Neural progenitor cell (in vitro differentiated cells): Measurements from ENCODE around the gene CASP6.

Experiments
- EZH2 ChIP-seq: fragments of 200-600 bp; sonication (generic); IDR thresholded peaks from 2 replicates; pipeline ENCODE4 v1.6.1; 2017; ENCODE audit warnings: antibody characterized with exemption, mild to moderate bottlenecking, moderate library complexity
- EZH2phosphoT487 ChIP-seq: fragments of 200-600 bp; sonication (generic); IDR thresholded peaks from 2 replicates; pipeline ENCODE4 v1.6.1; 2017; ENCODE audit warnings: antibody characterized with exemption
- TF ChIP-seq, protein P1 (sequence below): fragments of 200-600 bp; sonication (generic); IDR thresholded peaks from 2 replicates; pipeline ENCODE4 v1.5.1; 2017; ENCODE audit warnings: antibody characterized with exemption, mild to moderate bottlenecking

- TF ChIP-seq EZH2 (no peak), EZH2phosphoT487 (no peak)
- TF ChIP-seq, protein P1, sequence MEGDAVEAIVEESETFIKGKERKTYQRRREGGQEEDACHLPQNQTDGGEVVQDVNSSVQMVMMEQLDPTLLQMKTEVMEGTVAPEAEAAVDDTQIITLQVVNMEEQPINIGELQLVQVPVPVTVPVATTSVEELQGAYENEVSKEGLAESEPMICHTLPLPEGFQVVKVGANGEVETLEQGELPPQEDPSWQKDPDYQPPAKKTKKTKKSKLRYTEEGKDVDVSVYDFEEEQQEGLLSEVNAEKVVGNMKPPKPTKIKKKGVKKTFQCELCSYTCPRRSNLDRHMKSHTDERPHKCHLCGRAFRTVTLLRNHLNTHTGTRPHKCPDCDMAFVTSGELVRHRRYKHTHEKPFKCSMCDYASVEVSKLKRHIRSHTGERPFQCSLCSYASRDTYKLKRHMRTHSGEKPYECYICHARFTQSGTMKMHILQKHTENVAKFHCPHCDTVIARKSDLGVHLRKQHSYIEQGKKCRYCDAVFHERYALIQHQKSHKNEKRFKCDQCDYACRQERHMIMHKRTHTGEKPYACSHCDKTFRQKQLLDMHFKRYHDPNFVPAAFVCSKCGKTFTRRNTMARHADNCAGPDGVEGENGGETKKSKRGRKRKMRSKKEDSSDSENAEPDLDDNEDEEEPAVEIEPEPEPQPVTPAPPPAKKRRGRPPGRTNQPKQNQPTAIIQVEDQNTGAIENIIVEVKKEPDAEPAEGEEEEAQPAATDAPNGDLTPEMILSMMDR: no peak
These were observed 20.4 kb downstream of the CASP6 start for GRCh38 chr4:109682875-109683274.
